H1 (cell line): Measurements from ENCODE around the gene AGAP1. TPM values are rescaled to one million over a fixed set of nuclear protein-coding genes. Genes with fewer than 3 reads are reported as not detected.

Source experiments
- CTCF ChIA-PET: fragments of 300-600 bp; sonication (Branson Sonifier 250); formaldehyde crosslinking; loops from one replicate; lab custom pipeline; 2021; ENCODE audit not compliant: partially characterized antibody; lab: Charles Lee
- POLR2A ChIA-PET: fragments of 300-600 bp; sonication (Branson Sonifier 250); formaldehyde crosslinking; loops from one replicate; lab custom pipeline; 2021; ENCODE audit warnings: inconsistent platforms; ENCODE audit not compliant: partially characterized antibody; lab: Charles Lee
- DNase-seq, 2 experiments: peaks; one replicate each; pipeline versions ENCODE4 v3.0.0 to v3.0.0-alpha.2; 2010 to 2022; ENCODE audit warnings: low spot score in 2 of 2, low read depth in 1 of 2, mixed read lengths in 1 of 2
- FAIRE-seq: peaks from 2 replicates; lab custom pipeline; 2011; peaks lifted over from hg19 to GRCh38; lab: Jason Lieb, UNC
- H2AFZ ChIP-seq: 2 replicates; pipeline ENCODE4 v1.8.1; 2012; ENCODE audit warnings: low read length, inconsistent platforms
- H2AK5ac ChIP-seq: 2 replicates; pipeline ENCODE4 v1.6.1; 2013; ENCODE audit warnings: low read depth, low read length
- H2BK120ac ChIP-seq: replicated peaks from 2 replicates; pipeline ENCODE3; 2013; ENCODE audit warnings: low read depth, low read length, inconsistent platforms
- H2BK12ac ChIP-seq: 2 replicates; pipeline ENCODE4 v1.6.1; 2013; ENCODE audit warnings: low read depth, low read length
- H2BK15ac ChIP-seq: 2 replicates; pipeline ENCODE4 v1.6.1; 2013; ENCODE audit warnings: low read length
- H2BK20ac ChIP-seq: 2 replicates; pipeline ENCODE4 v1.6.1; 2013; ENCODE audit warnings: low read length
- H2BK5ac ChIP-seq: 2 replicates; pipeline ENCODE4 v1.6.1; 2013; ENCODE audit warnings: low read depth, low read length
- H3K14ac ChIP-seq: 2 replicates; pipeline ENCODE4 v1.6.1; 2013; ENCODE audit warnings: inconsistent platforms; ENCODE audit not compliant: insufficient read length
- H3K18ac ChIP-seq: 2 replicates; pipeline ENCODE4 v1.6.1; 2013; ENCODE audit warnings: low read length; ENCODE audit errors: extremely low read depth
- H3K23ac ChIP-seq: 2 replicates; pipeline ENCODE4 v1.6.1; 2013; ENCODE audit warnings: inconsistent platforms; ENCODE audit not compliant: insufficient read length
- H3K23me2 ChIP-seq: 2 replicates; pipeline ENCODE4 v1.6.1; 2013; ENCODE audit warnings: low read depth, low read length
- H3K27ac ChIP-seq: 2 replicates; pipeline ENCODE4 v1.6.1; 2011; ENCODE audit warnings: low read depth, low read length, inconsistent platforms
- H3K27me3 ChIP-seq, 4 experiments: replicated peaks in 1 of 4; 1 replicate in 1 of 4; 2 replicates in 3 of 4; pipeline versions ENCODE4 v1.6.1 to v1.8.1; 2011 to 2013; ENCODE audit warnings: low read length in 3 of 4, mild to moderate bottlenecking in 3 of 4, inconsistent platforms in 2 of 4, mixed read lengths in 2 of 4, moderate library complexity in 1 of 4; ENCODE audit not compliant: control insufficient read depth in 3 of 4, insufficient read depth in 3 of 4; ENCODE audit errors: extremely low read depth in 1 of 4
- H3K36me3 ChIP-seq, 4 experiments: 2 replicates each; pipeline versions ENCODE4 v1.6.1 to v1.8.1; 2011 to 2013; ENCODE audit warnings: mild to moderate bottlenecking in 4 of 4, low read length in 3 of 4, moderate library complexity in 2 of 4, control low read depth in 1 of 4, inconsistent platforms in 1 of 4; ENCODE audit not compliant: insufficient read depth in 4 of 4, control insufficient read depth in 2 of 4
- H3K4ac ChIP-seq: replicated peaks from 2 replicates; pipeline ENCODE3; 2013; ENCODE audit warnings: low read length, low read depth, mixed read lengths, inconsistent platforms; ENCODE audit not compliant: insufficient read length
- H3K4me1 ChIP-seq, 4 experiments: replicated peaks in 1 of 4; 1 replicate in 1 of 4; 2 replicates in 3 of 4; pipeline versions ENCODE4 v1.6.1 to v1.8.1; 2011 to 2013; ENCODE audit warnings: low read length in 3 of 4, inconsistent platforms in 2 of 4, mixed read lengths in 1 of 4; ENCODE audit not compliant: insufficient read depth in 4 of 4, control insufficient read depth in 3 of 4
- H3K4me2 ChIP-seq, 2 experiments: 2 replicates each; pipeline versions ENCODE4 v1.6.1 to v1.8.1; 2011 to 2013; ENCODE audit warnings: low read depth in 2 of 2, low read length in 2 of 2, control low read depth in 1 of 2, inconsistent platforms in 1 of 2, mild to moderate bottlenecking in 1 of 2; ENCODE audit not compliant: insufficient read depth in 1 of 2
- H3K4me3 ChIP-seq, 4 experiments: fragments of 200-600, 300-600 bp in 1 of 4; sonication (generic), shearing (Covaris generic), sonication (Bioruptor Twin) in 1 of 4; 2 replicates each; pipeline versions ENCODE4 v1.5.1 to v1.8.1; 2011 to 2016; ENCODE audit warnings: low read length in 4 of 4, low read depth in 3 of 4, control low read depth in 2 of 4, inconsistent platforms in 2 of 4, mild to moderate bottlenecking in 2 of 4, mixed read lengths in 1 of 4, moderate library complexity in 1 of 4; ENCODE audit not compliant: insufficient read depth in 2 of 4; ENCODE audit errors: extremely low read depth in 1 of 4
- H3K56ac ChIP-seq: replicated peaks from 2 replicates; pipeline ENCODE3; 2013; ENCODE audit warnings: low read depth, mild to moderate bottlenecking, mixed read lengths, low read length, inconsistent platforms; ENCODE audit not compliant: insufficient read length
- H3K79me1 ChIP-seq: 2 replicates; pipeline ENCODE4 v1.6.1; 2013; ENCODE audit warnings: low read depth, low read length, control low read depth
- H3K79me2 ChIP-seq, 2 experiments: 2 replicates each; pipeline versions ENCODE4 v1.6.1 to v1.8.1; 2012 to 2013; ENCODE audit warnings: low read length in 2 of 2, mild to moderate bottlenecking in 2 of 2, inconsistent platforms in 1 of 2; ENCODE audit not compliant: insufficient read depth in 2 of 2, control insufficient read depth in 1 of 2
- H3K9ac ChIP-seq, 4 experiments: replicated peaks in 1 of 4; 1 replicate in 1 of 4; 2 replicates in 3 of 4; pipeline versions ENCODE4 v1.6.1 to v1.8.1; 2011 to 2013; ENCODE audit warnings: low read depth in 3 of 4, low read length in 3 of 4, control low read depth in 2 of 4, mild to moderate bottlenecking in 2 of 4, moderate library complexity in 2 of 4, inconsistent platforms in 1 of 4; ENCODE audit errors: extremely low read depth in 1 of 4
- H3K9me3 ChIP-seq, 2 experiments: 2 replicates each; pipeline versions ENCODE4 v1.6.1 to v1.8.1; 2012 to 2013; ENCODE audit warnings: mild to moderate bottlenecking in 2 of 2, moderate library complexity in 2 of 2, control low read depth in 1 of 2, inconsistent platforms in 1 of 2, low read depth in 1 of 2, low read length in 1 of 2, mixed read lengths in 1 of 2; ENCODE audit not compliant: insufficient read depth in 2 of 2
- H4K20me1 ChIP-seq, 2 experiments: replicated peaks in 1 of 2; 2 replicates each; pipeline versions ENCODE3 to v1.8.1; 2011 to 2013; ENCODE audit warnings: inconsistent platforms in 2 of 2, low read length in 2 of 2, mild to moderate bottlenecking in 1 of 2; ENCODE audit not compliant: insufficient read depth in 2 of 2, control insufficient read depth in 1 of 2
- H4K5ac ChIP-seq: 2 replicates; pipeline ENCODE4 v1.6.1; 2013; ENCODE audit warnings: low read length, low read depth, mixed read lengths, inconsistent platforms; ENCODE audit not compliant: insufficient read length
- H4K8ac ChIP-seq: 2 replicates; pipeline ENCODE4 v1.8.0; 2013; ENCODE audit warnings: mild to moderate bottlenecking, moderate library complexity, low read length, inconsistent platforms; ENCODE audit not compliant: insufficient read depth; ENCODE audit errors: extremely low read depth
- H4K91ac ChIP-seq: replicated peaks from 2 replicates; pipeline ENCODE3; 2013; ENCODE audit warnings: low read length, mixed read lengths, inconsistent platforms; ENCODE audit not compliant: insufficient read length
- CBX5 ChIP-seq: fragments of 300-800, 300-1000 bp; sonication (generic); IDR thresholded peaks from 2 replicates; pipeline ENCODE4 v1.7.1; 2016; ENCODE audit warnings: antibody characterized with exemption, low read length, low read depth
- CHD1 ChIP-seq: IDR thresholded peaks from 2 replicates; pipeline ENCODE4 v1.6.1; 2012; ENCODE audit warnings: low read depth, low read length, improper control_type of control experiment
- FOSL1 ChIP-seq: IDR thresholded peaks from 2 replicates; pipeline ENCODE4 v1.6.1; 2011; ENCODE audit warnings: mild to moderate bottlenecking, low read depth, low read length, moderate library complexity; ENCODE audit not compliant: insufficient read depth
- GTF2F1 ChIP-seq: IDR thresholded peaks from 2 replicates; pipeline ENCODE4 v1.6.1; 2012; ENCODE audit warnings: low read depth, low read length, improper control_type of control experiment, borderline replicate concordance
- HDAC2 ChIP-seq, 2 experiments: fragments of 300-600 bp in 1 of 2; sonication (generic) in 1 of 2; IDR thresholded peaks; 2 replicates each; pipeline ENCODE4 v1.6.1; 2011 to 2012; ENCODE audit warnings: low read depth in 2 of 2, low read length in 2 of 2, mild to moderate bottlenecking in 2 of 2, moderate library complexity in 2 of 2, borderline replicate concordance in 1 of 2, inconsistent platforms in 1 of 2
- KDM4A ChIP-seq: IDR thresholded peaks from one replicate; pipeline ENCODE4 v1.7.1; 2012; ENCODE audit warnings: low read depth, mild to moderate bottlenecking, moderate library complexity, low read length, inconsistent platforms; ENCODE audit not compliant: severe bottlenecking
- NRF1 ChIP-seq: IDR thresholded peaks from 2 replicates; pipeline ENCODE4 v1.6.1; 2011; ENCODE audit warnings: mild to moderate bottlenecking, low read depth, low read length, improper control_type of control experiment
- POLR2A ChIP-seq, 2 experiments: IDR thresholded peaks; 1 replicate in 1 of 2; 2 replicates in 1 of 2; pipeline ENCODE4 v1.6.1; 2011; ENCODE audit warnings: low read depth in 2 of 2, low read length in 2 of 2, mild to moderate bottlenecking in 2 of 2; ENCODE audit errors: control extremely low read depth in 1 of 2
- RAD21 ChIP-seq, 2 experiments: IDR thresholded peaks in 1 of 2; conservative IDR thresholded peaks in 1 of 2; 2 replicates each; pipeline ENCODE4 v1.6.1; 2011; ENCODE audit warnings: low read depth in 2 of 2, low read length in 2 of 2, improper control_type of control experiment in 1 of 2, inconsistent platforms in 1 of 2, mild to moderate bottlenecking in 1 of 2, moderate library complexity in 1 of 2
- SIX5 ChIP-seq: IDR thresholded peaks from 2 replicates; pipeline ENCODE4 v1.6.1; 2011; ENCODE audit warnings: mild to moderate bottlenecking, low read depth, low read length
- SP1 ChIP-seq: IDR thresholded peaks from 2 replicates; pipeline ENCODE4 v1.6.1; 2011; ENCODE audit warnings: low read depth, low read length
- SP2 ChIP-seq: IDR thresholded peaks from 2 replicates; pipeline ENCODE4 v1.6.1; 2012; ENCODE audit warnings: mild to moderate bottlenecking, low read length, inconsistent platforms
- SP4 ChIP-seq: IDR thresholded peaks from 2 replicates; pipeline ENCODE4 v1.6.1; 2012; ENCODE audit warnings: low read length, inconsistent platforms
- TCF12 ChIP-seq: IDR thresholded peaks from 2 replicates; pipeline ENCODE4 v1.6.1; 2011; ENCODE audit warnings: low read depth, mild to moderate bottlenecking, low read length
- TEAD4 ChIP-seq: IDR thresholded peaks from 2 replicates; pipeline ENCODE4 v1.6.1; 2012; ENCODE audit warnings: low read depth, low read length, inconsistent platforms, mixed read lengths
- ZNF274 ChIP-seq: IDR thresholded peaks from 2 replicates; pipeline ENCODE4 v1.7.0; 2012; ENCODE audit warnings: low read length, borderline replicate concordance; ENCODE audit errors: extremely low read depth
- whole genome bisulfite sequencing, 2 experiments: shearing (Covaris generic) in 1 of 2; methylation state at CpG; one replicate each; pipeline versions ENCODE4 v1.1.6 to v1.1.7; 2013 to 2015; ENCODE audit warnings: low lambda C conversion rate in 2 of 2, mixed read lengths in 2 of 2, inconsistent platforms in 1 of 2, low coverage in 1 of 2, missing lambda C conversion rate in 1 of 2; ENCODE audit not compliant: insufficient replicate concordance in 2 of 2, insufficient coverage in 1 of 2, insufficient read length in 1 of 2; ENCODE audit errors: extremely low coverage in 1 of 2, missing lambda C conversion rate in 1 of 2; 5-methylcytosine and 5-hydroxymethylcytosine counted together
- polyA plus RNA-seq, 7 experiments: library from polyadenylated mRNA; depleted of rRNA in 3 of 7; stranded (reverse) in 5 of 7; unstranded in 2 of 7; fragments of >200 nt in 5 of 7; fragments of 200-250 nt in 2 of 7; gene quantifications; 1 replicate in 5 of 7; 2 replicates in 1 of 7; 4 replicates in 1 of 7; pipeline versions ENCODE4 v1.2.1 to v1.2.3, GENCODE V29; 2011 to 2013; ENCODE audit warnings: missing spikeins in 2 of 7, mixed read lengths in 2 of 7
- total RNA-seq: library from RNA; stranded (reverse); fragmentation: NEBNext Ultra II Directional; extraction: Animal tissue kit (Norgen Biotek cat#: 25700); gene quantifications from 2 replicates; pipeline ENCODE4 v1.2.1, GENCODE V29; 2021

The AGAP1 gene
- total and polyA plus RNA-seq, 2 of the 8 experiments (the other 6 are each of a cell fraction or from before 2014, with no cell fraction given), result 18.1 to 39.4 TPM

DNA sequence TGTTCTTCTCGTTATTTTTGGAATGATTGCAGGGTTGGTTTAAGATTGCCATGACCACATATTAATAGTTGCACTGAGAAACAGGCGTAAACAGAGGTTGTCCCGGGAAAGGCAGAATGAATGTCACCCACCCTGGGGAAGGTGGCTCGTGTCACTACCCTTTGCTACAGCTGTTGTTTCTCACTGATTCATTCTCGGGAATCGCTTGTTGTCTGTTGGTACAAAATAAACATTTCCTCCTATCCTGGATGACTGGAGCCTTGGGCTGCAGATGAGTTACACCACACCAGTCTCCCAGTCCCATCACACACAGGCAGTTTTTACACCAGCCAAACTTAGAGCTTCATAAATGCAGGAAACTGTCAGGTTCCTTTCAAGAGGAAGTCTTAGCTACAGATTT lies 457.6 kb downstream of the AGAP1 start:
- ChIA-PET CTCF (interaction anchor here (0.6 to 1.8 kb wide), 8 partner anchors 10 to 229 kb away, joined by 3 to 7 read pairs (median 4); no protein-coding TSS in a partner anchor), POLR2A (interaction anchor here (1.1 kb wide), 1 partner anchor 11 kb away, joined by 3 read pairs; no protein-coding TSS in a partner anchor)
- 94% methylated on average over 6 of the region's 6 CpGs; no CpG with 5 or more reads in 1 of the 2 experiments for WGBS, 2 experiments
- Histone ChIP-seq H3K4me3 (no peak overlapping the region), H4K20me1 (no peaks in the 10 kb centered on the region), H2BK15ac (no peak overlapping the region), H3K9ac (no peak overlapping the region), H4K5ac (no peak overlapping the region), H2BK20ac (no peak overlapping the region), H3K18ac (no peak overlapping the region), H3K14ac (no peak overlapping the region), H3K9me3 (no peaks in the 10 kb centered on the region), H2AFZ (no peak overlapping the region), H3K79me1 (no peaks in the 10 kb centered on the region), H2AK5ac (no peak overlapping the region), H2BK12ac (no peak overlapping the region), H3K23me2 (no peaks in the 10 kb centered on the region), H2BK120ac (no peak overlapping the region), H2BK5ac (no peak overlapping the region), H3K4ac (no peak overlapping the region), H3K4me2 (no peak overlapping the region), H4K8ac (no peak overlapping the region), H3K79me2 (no peaks in the 10 kb centered on the region), H4K91ac (no peak overlapping the region), H3K27ac (no peak overlapping the region), H3K23ac (no peak overlapping the region), H3K27me3 (no peaks in the 10 kb centered on the region), H3K4me1 (peaks cover 4 to 17% (median 11%) of the 10 kb centered on the region in 4 experiments), H3K36me3 (no peaks in the 10 kb centered on the region), H3K56ac (no peak overlapping the region)
- FAIRE-seq (no peak), DNase-seq (no peak)
- no peak for TF ChIP-seq NRF1
- no peak for TF ChIP-seq TEAD4
- no peak for TF ChIP-seq KDM4A
- TF ChIP-seq FOSL1, result no peak
- no peak for TF ChIP-seq SP4
- no peak for TF ChIP-seq HDAC2 (IDR thresholded peaks at IDR 0.05; ENCODE audit: borderline replicate concordance in 1 of 2, low read depth in 2 of 2, low read length in 2 of 2)
- no peak for TF ChIP-seq SIX5
- TF ChIP-seq SP2, result no peak
- no peak for TF ChIP-seq TCF12
- TF ChIP-seq GTF2F1, result no peak
- TF ChIP-seq SP1, result no peak
- no peak for TF ChIP-seq ZNF274
- TF ChIP-seq RAD21 (IDR thresholded peaks at IDR 0.05 in 1 of 2, conservative IDR thresholded peaks at IDR 0.05 in 1 of 2; ENCODE audit: low read depth in 2 of 2, low read length in 2 of 2), result no peak
- no peak for TF ChIP-seq CHD1
- no peak for TF ChIP-seq CBX5
- no peak for TF ChIP-seq POLR2A (IDR thresholded peaks at IDR 0.05; ENCODE audit: control extremely low read depth in 1 of 2, low read depth in 2 of 2, low read length in 2 of 2)
